GM19395 (cell line): ENCODE measurements around the gene MIS12.

Experiments
- ATAC-seq: cut with Tn5 transposase; IDR thresholded peaks from one replicate; pipeline ENCODE4 v1.9.1; 2021; ENCODE audit warnings: mild to moderate bottlenecking, moderate library complexity; ENCODE audit not compliant: unreplicated experiment

MIS12 gene

GRCh38 chr17:5499476-5500231, 13.3 kb downstream of the MIS12 start:
- ATAC-seq: no peak

- ATAC-seq: no peak
These were observed 13.9 kb downstream of the MIS12 start for GRCh38 chr17:5500247-5500588.

- peak; percentile 60 for ATAC-seq
These were observed 14.4 kb downstream of the MIS12 start for GRCh38 chr17:5500589-5501391.

- no peak for ATAC-seq
These were observed 15.3 kb downstream of the MIS12 start for GRCh38 chr17:5501685-5502084.

GRCh38 chr17:5502552-5502951, 16.2 kb downstream of the MIS12 start:
- ATAC-seq: no peak

GRCh38 chr17:5506307-5506706, 19.9 kb downstream of the MIS12 start:
- no peak for ATAC-seq

- no peak for ATAC-seq
These were observed 22.4 kb downstream of the MIS12 start for GRCh38 chr17:5508810-5509209.

- no peak for ATAC-seq
These were observed 23.1 kb downstream of the MIS12 start for GRCh38 chr17:5509482-5509881.

GRCh38 chr17:5510771-5511170, 24.4 kb downstream of the MIS12 start:
- ATAC-seq: no peak

- ATAC-seq: no peak
These were observed 25.2 kb downstream of the MIS12 start for GRCh38 chr17:5511401-5512225.

- ATAC-seq: no peak
These were observed 27.3 kb downstream of the MIS12 start for GRCh38 chr17:5513628-5514027.

- ATAC-seq: no peak
These were observed 28.6 kb downstream of the MIS12 start for GRCh38 chr17:5514976-5515375.

GRCh38 chr17:5516060-5516792, 29.9 kb downstream of the MIS12 start:
- ATAC-seq: no peak

- no peak for ATAC-seq
These were observed 36.1 kb downstream of the MIS12 start for GRCh38 chr17:5522476-5522875.

GRCh38 chr17:5523249-5523648, 36.9 kb downstream of the MIS12 start:
- no peak for ATAC-seq

GRCh38 chr17:5526821-5527598, 40.6 kb downstream of the MIS12 start:
- ATAC-seq: no peak

GRCh38 chr17:5527601-5528250, 41.4 kb downstream of the MIS12 start:
- ATAC-seq: no peak

- no peak for ATAC-seq
These were observed 44.1 kb downstream of the MIS12 start for GRCh38 chr17:5530265-5531084.

GRCh38 chr17:5531085-5531418, 44.7 kb downstream of the MIS12 start:
- no peak for ATAC-seq
